ENCODE results near the gene CENPB.
"Not testable (repeated sequence)": the region's sequence is repeated elsewhere in the genome, so short reads cannot be mapped to it uniquely, and the experiment has no call there.

Gene CENPB, protein sequence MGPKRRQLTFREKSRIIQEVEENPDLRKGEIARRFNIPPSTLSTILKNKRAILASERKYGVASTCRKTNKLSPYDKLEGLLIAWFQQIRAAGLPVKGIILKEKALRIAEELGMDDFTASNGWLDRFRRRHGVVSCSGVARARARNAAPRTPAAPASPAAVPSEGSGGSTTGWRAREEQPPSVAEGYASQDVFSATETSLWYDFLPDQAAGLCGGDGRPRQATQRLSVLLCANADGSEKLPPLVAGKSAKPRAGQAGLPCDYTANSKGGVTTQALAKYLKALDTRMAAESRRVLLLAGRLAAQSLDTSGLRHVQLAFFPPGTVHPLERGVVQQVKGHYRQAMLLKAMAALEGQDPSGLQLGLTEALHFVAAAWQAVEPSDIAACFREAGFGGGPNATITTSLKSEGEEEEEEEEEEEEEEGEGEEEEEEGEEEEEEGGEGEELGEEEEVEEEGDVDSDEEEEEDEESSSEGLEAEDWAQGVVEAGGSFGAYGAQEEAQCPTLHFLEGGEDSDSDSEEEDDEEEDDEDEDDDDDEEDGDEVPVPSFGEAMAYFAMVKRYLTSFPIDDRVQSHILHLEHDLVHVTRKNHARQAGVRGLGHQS

DNA sequence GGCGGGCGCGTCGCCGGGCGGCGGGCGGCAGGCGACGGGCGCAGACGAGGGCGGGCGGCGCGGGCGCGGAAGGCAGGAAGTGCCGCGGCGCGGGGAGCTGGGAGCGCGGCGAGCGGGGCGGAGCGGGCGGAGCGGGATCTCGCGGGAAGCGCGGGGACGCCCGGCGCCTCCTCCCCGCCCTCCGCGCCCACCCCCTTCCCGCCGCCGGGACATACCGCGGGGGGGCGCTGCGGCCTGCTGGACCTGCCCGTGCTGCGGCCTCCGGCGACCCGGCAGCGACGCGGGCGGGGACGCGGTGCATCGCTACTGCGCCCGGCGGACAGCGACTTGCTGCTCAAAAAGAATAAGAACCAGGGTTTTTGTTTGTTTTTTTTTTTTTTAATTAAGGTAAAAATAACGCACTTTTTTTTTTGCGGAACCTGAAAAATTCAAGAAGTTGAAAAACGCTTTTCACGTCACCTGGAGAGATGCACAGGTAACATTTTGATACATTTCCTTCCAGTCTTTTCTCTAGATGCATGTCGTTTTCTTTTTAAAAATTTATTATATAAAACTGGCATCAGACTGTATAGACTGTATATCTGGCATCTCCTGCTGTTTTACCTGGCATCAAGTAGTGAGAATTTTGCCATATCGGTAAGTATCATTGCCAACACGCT is at the start of gene CENPB:
Gene CENPB (minus strand): TSS at position 76 of the 659 bp plus-strand sequence. CDS start 257 bp downstream, outside the sequence.
- peak; percentile 76 to 91 (median 84) for DNase-seq

GRCh38 chr20:3836132-3836531 is 49.6 kb upstream of the CENPB start:
- DNase-seq = no peak

- not testable (repeated sequence) for DNase-seq
These were observed 43.4 kb upstream of the CENPB start for GRCh38 chr20:3829891-3830290.

GRCh38 chr20:3828798-3829197 is 42.3 kb upstream of the CENPB start:
- no peak for DNase-seq

DNA sequence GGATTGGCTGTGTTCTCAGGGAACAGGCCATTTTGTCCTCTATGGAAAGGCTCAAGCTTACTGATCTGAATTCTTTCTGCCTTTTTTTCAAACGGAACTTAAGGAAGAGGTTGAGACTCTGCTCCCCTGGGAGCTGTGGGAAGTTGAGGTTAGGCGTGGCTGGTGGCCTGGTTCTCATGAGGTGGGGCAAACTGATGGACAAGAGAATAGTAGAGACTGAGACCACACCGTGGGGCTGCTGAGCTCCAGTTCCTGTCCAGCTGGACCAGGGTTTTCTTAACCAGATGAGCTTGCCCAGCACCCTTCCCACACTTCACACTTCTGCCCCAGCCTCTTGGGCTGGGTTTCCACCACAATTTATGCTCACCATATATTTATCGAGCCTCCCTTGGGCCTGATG is 39.9 kb upstream of the CENPB start:
- no peak for DNase-seq

DNA sequence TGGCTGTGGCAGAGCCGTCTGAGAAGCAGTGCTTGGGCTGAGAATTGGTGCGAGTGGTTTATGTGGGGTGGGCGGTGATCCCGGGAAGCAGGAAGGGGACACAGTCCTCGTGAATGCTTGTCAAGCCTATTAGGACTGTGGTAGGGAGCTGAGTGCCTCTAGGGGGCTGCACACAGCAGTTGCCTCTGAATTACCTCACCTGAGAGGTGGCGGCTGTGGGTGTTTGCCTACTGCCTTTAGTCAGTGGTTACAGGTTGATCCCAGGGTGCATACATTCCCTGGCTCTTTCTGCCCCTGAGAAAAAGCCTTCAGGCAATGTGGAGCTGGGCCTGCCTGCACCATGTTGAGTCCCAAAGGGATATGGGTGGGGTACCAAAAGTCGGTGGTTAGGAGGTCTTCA is 39.0 kb upstream of the CENPB start:
- DNase-seq = no peak

- no peak for DNase-seq
These were observed 37.3 kb upstream of the CENPB start for GRCh38 chr20:3823881-3824280.

DNA sequence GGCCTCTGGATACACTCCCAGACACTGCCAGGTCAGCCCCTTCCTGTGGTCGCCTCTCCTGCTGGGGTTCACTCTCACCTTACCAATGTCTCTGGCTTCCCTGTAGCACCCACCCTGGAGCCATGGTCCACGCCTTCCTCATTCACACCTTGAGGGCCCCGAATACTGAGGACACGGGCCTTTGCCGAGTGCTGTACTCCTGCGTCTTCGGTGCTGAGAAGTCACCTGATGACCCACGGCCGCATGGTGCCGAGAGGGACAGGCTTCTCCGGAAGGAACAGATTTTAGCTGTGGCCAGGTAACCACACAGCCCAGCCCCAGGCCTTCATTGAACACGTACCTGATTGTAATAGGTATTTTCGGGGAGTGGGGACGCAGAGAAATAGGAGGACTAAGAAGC is 35.5 kb upstream of the CENPB start:
- no peak for DNase-seq

- DNase-seq = no peak
These were observed 34.6 kb upstream of the CENPB start for GRCh38 chr20:3820901-3821727.

- peak; percentile 77 to 92 (median 87) for DNase-seq
These were observed 33.7 kb upstream of the CENPB start, which contains the start of gene AP5S1 for GRCh38 chr20:3820048-3820900. Gene AP5S1 (plus strand): TSS chr20:3820547. CDS start chr20:3822118, 1,571 bp downstream.

- DNase-seq = no peak
These were observed 33.0 kb upstream of the CENPB start for GRCh38 chr20:3819411-3820047.

DNA sequence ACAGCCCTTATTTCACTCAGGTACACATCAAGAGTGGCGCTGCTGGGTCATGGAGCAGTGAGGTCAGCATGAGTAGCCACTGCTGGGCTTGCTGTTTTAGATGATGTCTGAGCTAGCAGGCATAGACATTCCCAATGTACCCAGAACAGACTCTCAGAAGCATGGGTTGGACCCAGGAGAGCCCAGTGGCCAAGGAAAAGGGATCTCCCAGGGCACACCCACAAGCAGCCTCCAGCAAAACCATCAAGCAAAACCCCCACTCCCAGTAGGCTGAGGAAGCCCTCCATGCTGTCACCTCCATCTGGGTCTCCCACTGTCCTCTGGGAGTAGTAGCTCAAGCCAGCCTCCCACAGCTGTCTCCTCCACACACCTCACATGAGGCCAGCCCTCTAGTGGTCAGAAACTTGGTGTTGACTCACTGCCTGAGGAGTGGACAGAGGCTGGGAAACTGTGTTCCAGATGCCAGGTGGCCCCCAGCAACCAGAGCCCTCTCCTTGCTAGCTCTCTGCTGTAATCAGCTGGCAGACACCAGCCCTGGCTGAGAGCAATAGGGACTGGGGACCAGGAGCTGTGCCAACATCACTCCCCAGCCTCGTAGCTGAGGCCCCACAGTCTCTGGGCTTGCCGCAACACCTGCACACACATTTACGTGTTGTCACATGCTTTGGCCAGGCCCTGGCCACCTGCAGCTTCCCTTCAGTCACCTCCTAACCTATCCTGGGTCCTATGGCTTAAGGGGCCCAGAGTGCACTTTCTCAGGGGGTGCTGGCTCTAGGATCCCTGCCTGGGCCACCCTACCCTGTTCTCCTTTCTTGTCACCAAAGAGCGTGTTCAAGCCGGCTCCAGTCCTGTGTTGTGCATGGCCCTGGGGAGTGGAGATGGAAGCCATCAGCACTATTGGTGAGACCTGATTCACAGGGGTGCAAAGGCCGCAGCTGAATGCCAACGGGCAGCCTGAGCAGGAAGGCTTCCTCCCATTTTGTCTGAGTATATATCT is 31.9 kb upstream of the CENPB start:
- DNase-seq = no peak

DNA sequence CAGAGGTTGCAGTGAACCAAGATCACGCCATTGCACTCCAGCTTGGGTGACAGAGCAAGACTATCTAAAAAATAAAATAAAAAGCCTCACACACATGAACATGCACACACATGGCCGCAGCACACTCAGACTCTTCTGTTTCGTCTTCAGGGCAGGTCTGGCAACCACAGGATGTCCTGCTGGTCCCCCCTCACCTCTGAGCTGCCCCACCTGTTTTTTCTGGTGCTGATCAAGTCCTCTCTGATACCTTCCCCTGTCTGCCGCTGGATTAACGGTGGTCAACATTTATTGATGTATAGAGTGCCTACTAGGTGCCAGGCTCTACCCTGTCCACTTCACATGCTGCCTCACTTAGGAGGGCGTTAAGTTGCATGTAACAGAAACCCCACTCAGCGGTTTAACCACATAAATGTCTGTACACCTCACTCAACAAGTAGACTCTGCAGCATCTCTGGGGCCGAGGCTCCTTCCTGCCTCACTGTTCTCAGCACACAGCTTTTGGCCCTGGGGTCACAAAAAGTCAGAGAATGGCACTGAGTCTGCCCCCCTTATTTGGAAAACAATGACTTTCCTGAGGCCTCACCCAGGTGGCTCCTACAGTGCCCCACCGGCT is 29.3 kb upstream of the CENPB start:
- peak in 1 of 4 experiments; percentile 13 for DNase-seq

DNA sequence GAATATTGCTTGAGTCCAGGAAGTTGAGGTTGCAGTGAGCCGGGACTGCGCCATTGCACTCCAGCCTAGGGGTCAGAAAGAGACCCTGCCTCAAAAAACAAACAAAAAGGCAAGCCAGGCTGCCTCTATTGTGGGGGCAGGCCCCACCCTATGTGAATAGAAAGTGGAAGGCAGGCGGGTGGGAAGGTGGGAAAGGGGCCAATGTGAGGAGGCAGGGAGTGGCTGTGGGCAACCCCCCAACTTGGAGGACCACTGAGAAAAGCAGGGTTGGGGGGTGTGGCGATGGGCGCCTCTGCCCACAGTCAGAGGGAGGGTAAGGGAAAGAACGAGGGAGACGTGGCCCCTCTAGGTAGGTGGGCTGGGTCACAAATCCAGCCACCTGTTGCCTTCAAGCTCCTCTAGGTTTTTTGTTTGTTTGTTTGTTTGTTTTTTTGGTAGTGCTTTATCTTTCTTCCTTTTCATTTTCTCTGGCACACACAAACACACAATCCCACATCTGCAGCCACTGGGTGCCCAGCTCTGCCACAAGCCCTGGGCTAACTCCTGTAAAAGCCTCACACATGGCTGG is 28.5 kb upstream of the CENPB start:
- DNase-seq = no peak

GRCh38 chr20:3813848-3814581 is 27.5 kb upstream of the CENPB start:
- DNase-seq = no peak

GRCh38 chr20:3812975-3813847 is 26.7 kb upstream of the CENPB start:
- DNase-seq = no peak

DNA sequence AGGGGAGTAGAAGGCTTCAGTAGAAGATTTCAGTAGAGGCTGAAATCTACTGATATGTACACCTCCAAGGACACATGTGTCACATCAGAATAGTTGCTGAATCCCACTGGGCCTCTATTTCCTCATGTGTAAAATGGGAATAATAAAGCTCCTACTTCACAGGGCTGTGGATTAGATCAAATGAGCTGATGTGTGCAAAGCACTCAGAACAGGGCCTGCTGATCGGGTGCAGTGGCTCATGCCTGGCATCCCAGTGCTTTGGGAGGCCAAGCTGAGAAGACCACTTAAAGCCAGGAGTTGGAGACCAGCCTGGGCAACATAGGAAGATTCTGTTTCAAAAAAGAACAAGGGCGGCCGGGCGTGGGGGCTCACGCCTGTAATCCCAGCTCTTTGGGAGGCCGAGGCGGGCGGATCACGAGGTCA is 25.7 kb upstream of the CENPB start:
- no peak for DNase-seq

Measured in activated naive CD4-positive, alpha-beta T cell (primary cell).